ENCODE data around the gene CLRN3. TPM values are rescaled to one million over a fixed set of nuclear protein-coding genes. Genes with fewer than 3 reads are reported as not detected.
A peak's percentile ranks its signal among the peaks of the same experiment; 100 is the strongest.

Gene CLRN3
- total and polyA plus RNA-seq, 2 donors (not counting 1 experiment from before 2014, with no cell fraction given) = not detected

DNA sequence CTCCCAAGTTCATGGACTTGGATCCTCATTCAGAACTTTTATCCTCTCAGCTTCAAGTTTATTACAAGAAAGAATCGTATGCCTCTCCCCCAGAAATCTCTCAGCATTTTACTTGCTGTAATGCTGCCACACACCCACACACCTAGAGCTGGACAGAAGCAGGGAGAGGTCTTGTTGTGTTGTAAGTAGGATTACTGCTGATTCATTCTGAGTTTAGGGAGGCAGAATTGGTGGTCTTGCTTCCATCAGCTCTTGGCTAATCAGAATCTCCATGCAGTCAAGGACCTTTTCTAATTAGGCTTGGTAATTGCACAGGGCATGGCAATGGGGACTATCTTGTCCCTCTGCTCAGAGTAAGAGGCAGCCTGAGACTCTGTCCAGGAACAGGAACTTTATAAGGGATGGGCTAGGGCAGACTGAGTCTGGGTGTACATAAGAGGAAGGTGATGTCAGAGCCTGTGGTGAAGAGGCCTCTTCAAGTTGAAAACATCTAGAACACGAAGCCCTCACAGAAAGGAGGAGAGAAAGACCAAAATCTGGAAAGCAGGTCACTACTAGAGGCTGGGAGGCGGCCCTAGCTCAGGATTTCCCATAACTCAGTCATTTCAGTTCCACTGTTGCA, 7.1 kb upstream of the CLRN3 start:
- H3K4me1 ChIP-seq (ENCODE audit: control insufficient read depth, extremely low read depth, insufficient read depth, low read length) = no peaks in the 10 kb centered on the region
- H3K36me3 ChIP-seq (ENCODE audit: control insufficient read depth, insufficient read depth, low read length) = no peaks in the 10 kb centered on the region
- no peak overlapping the region for H3K4me3 ChIP-seq (replicated peaks in 1 of 4; ENCODE audit: control extremely low read depth in 1 of 4, insufficient read depth in 1 of 4, low read depth in 3 of 4, low read length in 4 of 4)
- no peak overlapping the region for H3K4me2 ChIP-seq (ENCODE audit: extremely low read depth, insufficient read depth, low read length)
- H3K27ac ChIP-seq (ENCODE audit: insufficient read depth, low read length) = no peak overlapping the region
- no peak overlapping the region for H3K9ac ChIP-seq (ENCODE audit: insufficient read depth, low read length)
- TF ChIP-seq, protein P1, sequence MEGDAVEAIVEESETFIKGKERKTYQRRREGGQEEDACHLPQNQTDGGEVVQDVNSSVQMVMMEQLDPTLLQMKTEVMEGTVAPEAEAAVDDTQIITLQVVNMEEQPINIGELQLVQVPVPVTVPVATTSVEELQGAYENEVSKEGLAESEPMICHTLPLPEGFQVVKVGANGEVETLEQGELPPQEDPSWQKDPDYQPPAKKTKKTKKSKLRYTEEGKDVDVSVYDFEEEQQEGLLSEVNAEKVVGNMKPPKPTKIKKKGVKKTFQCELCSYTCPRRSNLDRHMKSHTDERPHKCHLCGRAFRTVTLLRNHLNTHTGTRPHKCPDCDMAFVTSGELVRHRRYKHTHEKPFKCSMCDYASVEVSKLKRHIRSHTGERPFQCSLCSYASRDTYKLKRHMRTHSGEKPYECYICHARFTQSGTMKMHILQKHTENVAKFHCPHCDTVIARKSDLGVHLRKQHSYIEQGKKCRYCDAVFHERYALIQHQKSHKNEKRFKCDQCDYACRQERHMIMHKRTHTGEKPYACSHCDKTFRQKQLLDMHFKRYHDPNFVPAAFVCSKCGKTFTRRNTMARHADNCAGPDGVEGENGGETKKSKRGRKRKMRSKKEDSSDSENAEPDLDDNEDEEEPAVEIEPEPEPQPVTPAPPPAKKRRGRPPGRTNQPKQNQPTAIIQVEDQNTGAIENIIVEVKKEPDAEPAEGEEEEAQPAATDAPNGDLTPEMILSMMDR (conservative IDR thresholded peaks at IDR 0.05 in 1 of 2, IDR thresholded peaks at IDR 0.05 in 1 of 2; ENCODE audit: low read depth in 1 of 2, low read length in 2 of 2) = no peak
- TF ChIP-seq EZH2 (IDR thresholded peaks at IDR 0.05; ENCODE audit: low read length, missing control alignments) = no peak
- no peaks in the 10 kb centered on the region for H4K20me1 ChIP-seq (ENCODE audit: control insufficient read depth, extremely low read depth, insufficient read depth, low read length)
- DNase-seq (ENCODE audit: low read depth in 2 of 2) = peak in 1 of 2 donors; percentile 56
- no peak overlapping the region for H2AFZ ChIP-seq (ENCODE audit: low read length)
- H3K9me3 ChIP-seq (ENCODE audit: control insufficient read depth, insufficient read depth, low read depth, low read length) = no peaks in the 10 kb centered on the region
- H3K27me3 ChIP-seq (ENCODE audit: control insufficient read depth, insufficient read depth, low read length) = no peaks in the 10 kb centered on the region
- no peaks in the 10 kb centered on the region for H3K79me2 ChIP-seq (ENCODE audit: control insufficient read depth, insufficient read depth, low read length)

DNA sequence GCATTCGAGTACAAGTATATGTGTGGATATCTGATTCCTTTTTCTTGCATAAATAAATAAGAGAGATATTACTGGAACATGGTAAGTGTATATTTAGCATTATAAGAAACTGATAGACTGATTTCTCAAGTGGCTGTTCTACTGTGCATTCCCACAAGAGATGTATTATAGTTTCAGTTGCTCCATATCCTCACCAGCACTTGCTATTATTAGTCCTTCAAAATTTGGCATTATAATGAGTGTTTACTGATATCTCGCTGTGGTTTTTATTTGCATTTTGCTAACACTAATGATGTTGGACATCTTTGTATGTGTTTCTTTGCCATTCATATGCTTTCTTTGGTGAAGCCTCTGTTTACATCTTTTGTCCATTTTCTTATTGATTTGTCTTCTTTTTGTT, 4.4 kb upstream of the CLRN3 start:
- H3K27ac ChIP-seq (ENCODE audit: insufficient read depth, low read length) = no peak overlapping the region
- H3K9ac ChIP-seq (ENCODE audit: insufficient read depth, low read length) = no peak overlapping the region
- no peak overlapping the region for H3K4me3 ChIP-seq (replicated peaks in 1 of 4; ENCODE audit: control extremely low read depth in 1 of 4, insufficient read depth in 1 of 4, low read depth in 3 of 4, low read length in 4 of 4)
- H3K36me3 ChIP-seq (ENCODE audit: control insufficient read depth, insufficient read depth, low read length) = no peaks in the 10 kb centered on the region
- no peaks in the 10 kb centered on the region for H3K4me1 ChIP-seq (ENCODE audit: control insufficient read depth, extremely low read depth, insufficient read depth, low read length)
- no peaks in the 10 kb centered on the region for H3K79me2 ChIP-seq (ENCODE audit: control insufficient read depth, insufficient read depth, low read length)
- no peaks in the 10 kb centered on the region for H3K27me3 ChIP-seq (ENCODE audit: control insufficient read depth, insufficient read depth, low read length)
- no peak overlapping the region for H3K4me2 ChIP-seq (ENCODE audit: extremely low read depth, insufficient read depth, low read length)
- no peak for TF ChIP-seq EZH2 (IDR thresholded peaks at IDR 0.05; ENCODE audit: low read length, missing control alignments)
- TF ChIP-seq, protein P1 (conservative IDR thresholded peaks at IDR 0.05 in 1 of 2, IDR thresholded peaks at IDR 0.05 in 1 of 2; ENCODE audit: low read depth in 1 of 2, low read length in 2 of 2) = no peak
- no peaks in the 10 kb centered on the region for H4K20me1 ChIP-seq (ENCODE audit: control insufficient read depth, extremely low read depth, insufficient read depth, low read length)
- H2AFZ ChIP-seq (ENCODE audit: low read length) = no peak overlapping the region
- no peaks in the 10 kb centered on the region for H3K9me3 ChIP-seq (ENCODE audit: control insufficient read depth, insufficient read depth, low read depth, low read length)
- DNase-seq (ENCODE audit: low read depth in 2 of 2) = no peak

DNA sequence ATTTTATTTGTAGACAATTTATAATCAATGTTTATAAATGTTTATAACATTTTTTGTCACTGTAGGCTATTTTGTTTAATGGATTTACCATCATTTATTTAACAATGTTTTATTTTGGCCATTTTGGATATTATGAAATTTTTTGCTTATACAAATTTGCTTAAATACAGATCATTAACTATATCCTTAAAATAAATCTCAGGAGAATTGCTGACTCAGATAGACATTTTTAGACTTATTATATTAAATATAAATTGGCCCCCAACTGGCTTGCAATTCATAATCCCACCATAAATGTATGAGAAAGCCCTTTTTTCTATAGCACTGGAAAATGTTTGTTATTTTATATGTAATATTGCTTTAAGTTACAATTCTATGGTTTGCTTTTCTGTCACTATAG, 3.8 kb upstream of the CLRN3 start:
- no peak overlapping the region for H3K27ac ChIP-seq (ENCODE audit: insufficient read depth, low read length)
- no peak for TF ChIP-seq EZH2 (IDR thresholded peaks at IDR 0.05; ENCODE audit: low read length, missing control alignments)
- TF ChIP-seq, protein P1 (conservative IDR thresholded peaks at IDR 0.05 in 1 of 2, IDR thresholded peaks at IDR 0.05 in 1 of 2; ENCODE audit: low read depth in 1 of 2, low read length in 2 of 2) = no peak
- H3K27me3 ChIP-seq (ENCODE audit: control insufficient read depth, insufficient read depth, low read length) = no peaks in the 10 kb centered on the region
- H3K4me2 ChIP-seq (ENCODE audit: extremely low read depth, insufficient read depth, low read length) = no peak overlapping the region
- H3K4me1 ChIP-seq (ENCODE audit: control insufficient read depth, extremely low read depth, insufficient read depth, low read length) = no peaks in the 10 kb centered on the region
- no peaks in the 10 kb centered on the region for H3K79me2 ChIP-seq (ENCODE audit: control insufficient read depth, insufficient read depth, low read length)
- H3K9me3 ChIP-seq (ENCODE audit: control insufficient read depth, insufficient read depth, low read depth, low read length) = no peaks in the 10 kb centered on the region
- DNase-seq (ENCODE audit: low read depth in 2 of 2) = no peak
- H4K20me1 ChIP-seq (ENCODE audit: control insufficient read depth, extremely low read depth, insufficient read depth, low read length) = no peaks in the 10 kb centered on the region
- no peak overlapping the region for H3K9ac ChIP-seq (ENCODE audit: insufficient read depth, low read length)
- H3K4me3 ChIP-seq (replicated peaks in 1 of 4; ENCODE audit: control extremely low read depth in 1 of 4, insufficient read depth in 1 of 4, low read depth in 3 of 4, low read length in 4 of 4) = no peak overlapping the region
- H2AFZ ChIP-seq (ENCODE audit: low read length) = no peak overlapping the region
- no peaks in the 10 kb centered on the region for H3K36me3 ChIP-seq (ENCODE audit: control insufficient read depth, insufficient read depth, low read length)
